UCSD-AML1 (cell line): ENCODE measurements around the gene ABR.
"Not testable (repeated sequence)": the region's sequence is repeated elsewhere in the genome, so short reads cannot be mapped to it uniquely, and the experiment has no call there.

ENCODE experiments used
- DNase-seq: peaks from one replicate; lab custom pipeline; 2025; ENCODE audit not compliant: unreplicated experiment; lab: John Stamatoyannopoulos, UW

The ABR gene

GRCh38 chr17:1174263-1174880 is 5.4 kb downstream of the ABR start:
- no peak for DNase-seq

GRCh38 chr17:1173432-1174262 is 6.1 kb downstream of the ABR start:
- DNase-seq = no peak

GRCh38 chr17:1171953-1172352 is 7.8 kb downstream of the ABR start:
- DNase-seq = no peak

- no peak for DNase-seq
Observed at GRCh38 chr17:1170739-1171138, 9.0 kb downstream of the ABR start.

- DNase-seq = no peak
Observed at GRCh38 chr17:1169929-1170312, 9.9 kb downstream of the ABR start.

GRCh38 chr17:1169221-1169928 is 10.4 kb downstream of the ABR start:
- no peak for DNase-seq

GRCh38 chr17:1168533-1169220 is 11.1 kb downstream of the ABR start:
- no peak for DNase-seq

- DNase-seq = no peak
Observed at GRCh38 chr17:1166276-1166675, 13.5 kb downstream of the ABR start.

GRCh38 chr17:1165836-1166235 is 13.9 kb downstream of the ABR start:
- no peak for DNase-seq

GRCh38 chr17:1164935-1165556 is 14.7 kb downstream of the ABR start:
- DNase-seq = peak; percentile 84

- DNase-seq = no peak
Observed at GRCh38 chr17:1162116-1162855, 17.5 kb downstream of the ABR start.

GRCh38 chr17:1160591-1161390 is 19.0 kb downstream of the ABR start:
- DNase-seq = no peak

GRCh38 chr17:1159431-1160180 is 20.2 kb downstream of the ABR start:
- DNase-seq = no peak

GRCh38 chr17:1158879-1159278 is 20.9 kb downstream of the ABR start:
- no peak for DNase-seq

- DNase-seq = no peak
Observed at GRCh38 chr17:1156864-1157263, 22.9 kb downstream of the ABR start.

GRCh38 chr17:1154704-1155103 is 25.1 kb downstream of the ABR start:
- DNase-seq = no peak

- no peak for DNase-seq
Observed at GRCh38 chr17:1153795-1154546, 25.8 kb downstream of the ABR start.

- not testable (repeated sequence) for DNase-seq
Observed at GRCh38 chr17:1152582-1152981, 27.2 kb downstream of the ABR start.
